Astrocyte of the hippocampus (primary cell): Measurements from ENCODE around the gene MT1B.
"Not testable (repeated sequence)": the region's sequence is repeated elsewhere in the genome, so short reads cannot be mapped to it uniquely, and the experiment has no call there.

Experiments
- DNase-seq: peaks from one replicate; pipeline ENCODE4 v3.0.0; 2011; ENCODE audit warnings: low read depth, low spot score

MT1B gene

DNA sequence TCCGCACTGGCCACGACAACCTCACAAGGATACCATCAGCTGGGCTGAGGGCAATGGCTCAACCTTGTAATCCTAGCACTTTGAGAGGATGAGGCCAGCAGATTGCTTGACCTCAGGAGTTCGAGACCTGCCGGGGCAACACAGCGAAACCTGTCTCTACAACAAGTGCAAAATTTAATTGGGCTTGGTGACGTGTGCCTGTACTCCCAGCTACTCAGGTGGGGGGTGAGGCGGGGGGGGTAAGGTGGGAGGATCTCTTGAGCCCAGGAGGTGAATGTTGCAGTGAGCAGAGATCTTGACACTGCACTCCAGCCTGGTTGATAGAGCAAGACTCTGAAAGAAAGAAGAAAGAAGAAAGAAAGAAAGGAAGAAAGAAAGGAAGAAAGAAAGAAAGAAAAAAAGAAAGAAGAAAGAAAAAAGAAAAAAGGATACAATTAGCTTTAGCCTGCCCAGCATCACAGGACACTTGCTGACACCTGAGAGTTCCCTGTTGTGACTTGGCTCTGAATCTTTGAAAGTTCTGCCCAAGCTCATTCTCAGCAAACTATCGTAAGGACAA is 31.3 kb upstream of the MT1B start:
- DNase-seq, result no peak

DNA sequence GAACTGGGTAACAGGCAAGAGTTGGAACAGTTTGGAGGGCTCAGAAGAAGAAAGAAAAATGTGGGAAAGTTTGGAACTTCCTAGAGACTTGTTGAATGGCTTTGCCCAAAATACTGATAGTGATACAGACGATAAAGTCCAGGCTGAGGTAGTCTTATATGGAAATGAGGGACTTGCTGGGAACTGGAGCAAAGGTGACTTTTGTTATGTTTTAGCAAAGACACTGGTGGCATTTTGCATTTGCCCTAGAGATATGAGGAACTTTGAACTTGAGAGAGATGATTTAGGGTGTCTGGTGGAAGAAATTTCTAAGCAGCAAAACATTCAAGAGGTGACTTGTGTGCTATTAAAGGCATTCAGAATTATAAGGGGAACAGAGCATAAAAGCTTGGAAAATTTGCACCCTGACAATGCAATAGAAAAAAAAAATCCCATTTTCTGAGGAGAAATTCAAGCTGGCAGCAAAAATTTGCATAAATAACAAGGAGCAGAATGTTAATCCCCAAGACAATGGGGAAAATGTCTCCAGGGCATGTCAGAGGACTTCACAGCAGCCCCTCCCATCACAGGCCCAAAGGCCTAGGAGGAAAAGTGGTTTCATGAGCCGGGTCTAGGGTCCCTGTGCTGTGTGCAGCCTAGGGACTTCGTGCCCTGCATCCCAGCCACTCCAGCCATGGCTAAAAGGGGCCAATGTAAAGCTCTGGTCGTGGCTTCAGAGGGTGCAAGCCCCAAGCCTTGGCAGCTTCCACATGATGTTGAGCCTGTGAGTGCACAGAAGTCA is 29.8 kb upstream of the MT1B start:
- DNase-seq, result not testable (repeated sequence)

DNA sequence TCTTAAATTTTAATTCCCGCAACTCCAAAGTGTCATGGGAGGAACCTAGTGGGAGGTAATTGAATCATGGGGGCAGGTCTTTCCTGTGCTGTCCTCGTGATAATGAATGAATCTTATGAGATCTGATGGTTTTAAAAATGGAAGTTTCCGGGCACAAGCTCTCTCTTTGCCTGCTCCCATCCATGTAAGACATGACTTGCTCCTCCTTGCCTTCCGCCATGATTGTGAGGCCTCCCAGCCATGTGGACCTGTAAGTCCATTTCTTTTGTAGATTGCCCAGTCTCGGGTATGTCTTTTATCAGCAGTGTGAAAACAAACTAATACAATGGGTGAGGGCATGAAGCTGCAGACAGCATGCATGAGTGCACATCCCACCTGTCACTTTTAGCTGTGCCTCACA is 28.5 kb upstream of the MT1B start:
- not testable (repeated sequence) for DNase-seq

DNA sequence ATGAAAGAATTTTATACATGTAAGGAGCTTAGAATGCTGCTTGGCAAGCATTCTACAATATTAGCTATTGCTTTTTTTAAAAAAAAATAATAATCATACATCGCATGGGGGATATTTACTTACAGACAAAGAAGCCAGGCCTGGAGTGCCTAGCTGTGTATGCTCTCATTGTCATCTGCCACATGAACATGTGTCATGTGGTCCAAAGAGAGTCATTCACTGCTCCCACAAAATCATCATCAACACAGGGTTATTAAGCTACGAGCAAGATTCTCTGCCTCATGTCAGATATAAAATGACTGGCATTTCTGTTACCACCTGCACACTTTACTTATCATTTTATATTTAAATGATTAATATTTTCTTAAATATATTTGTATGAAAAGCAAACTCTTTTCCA is 28.0 kb upstream of the MT1B start:
- no peak for DNase-seq

DNA sequence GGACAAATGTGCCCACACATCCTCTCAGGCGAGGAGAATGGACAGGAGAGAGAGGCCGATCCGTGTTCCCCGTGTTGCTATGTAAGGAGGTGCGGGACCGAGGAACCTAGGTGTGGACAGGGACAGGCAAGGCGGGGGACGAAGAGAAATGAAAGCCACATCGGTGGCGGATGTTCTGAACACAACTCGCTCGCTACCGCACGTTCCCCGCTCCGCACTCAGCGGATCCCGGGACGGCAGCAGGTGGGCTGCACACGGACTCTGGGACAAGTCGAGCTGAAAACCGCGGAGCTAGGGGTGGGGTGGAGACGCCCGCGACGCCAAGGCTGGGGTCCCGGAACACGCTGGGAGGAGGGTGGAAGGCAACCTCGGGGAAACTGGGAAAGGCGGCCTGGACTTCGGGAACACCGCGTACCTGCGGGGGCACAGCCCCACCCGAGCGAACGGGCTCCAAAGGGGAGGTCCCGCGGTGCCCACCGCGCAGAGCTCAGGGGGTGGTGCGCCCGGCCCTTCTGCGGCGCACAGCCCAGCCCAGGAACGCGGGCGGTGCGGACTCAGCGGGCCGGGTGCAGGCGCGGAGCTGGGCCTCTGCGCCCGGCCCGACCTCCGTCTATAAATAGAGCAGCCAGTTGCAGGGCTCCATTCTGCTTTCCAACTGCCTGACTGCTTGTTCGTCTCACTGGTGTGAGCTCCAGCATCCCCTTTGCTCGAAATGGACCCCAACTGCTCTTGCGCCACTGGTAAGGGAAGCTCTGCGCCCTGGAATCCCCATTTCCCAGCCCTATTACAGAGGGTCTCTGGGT is 26.3 kb upstream of the MT1B start, which contains the start of gene MT1E:
Gene MT1E, plus strand, starts transcription at position 642 of the 803 bp plus-strand sequence. Its CDS starts 71 bp downstream, at position 713.
- DNase-seq, result peak; percentile 81

DNA sequence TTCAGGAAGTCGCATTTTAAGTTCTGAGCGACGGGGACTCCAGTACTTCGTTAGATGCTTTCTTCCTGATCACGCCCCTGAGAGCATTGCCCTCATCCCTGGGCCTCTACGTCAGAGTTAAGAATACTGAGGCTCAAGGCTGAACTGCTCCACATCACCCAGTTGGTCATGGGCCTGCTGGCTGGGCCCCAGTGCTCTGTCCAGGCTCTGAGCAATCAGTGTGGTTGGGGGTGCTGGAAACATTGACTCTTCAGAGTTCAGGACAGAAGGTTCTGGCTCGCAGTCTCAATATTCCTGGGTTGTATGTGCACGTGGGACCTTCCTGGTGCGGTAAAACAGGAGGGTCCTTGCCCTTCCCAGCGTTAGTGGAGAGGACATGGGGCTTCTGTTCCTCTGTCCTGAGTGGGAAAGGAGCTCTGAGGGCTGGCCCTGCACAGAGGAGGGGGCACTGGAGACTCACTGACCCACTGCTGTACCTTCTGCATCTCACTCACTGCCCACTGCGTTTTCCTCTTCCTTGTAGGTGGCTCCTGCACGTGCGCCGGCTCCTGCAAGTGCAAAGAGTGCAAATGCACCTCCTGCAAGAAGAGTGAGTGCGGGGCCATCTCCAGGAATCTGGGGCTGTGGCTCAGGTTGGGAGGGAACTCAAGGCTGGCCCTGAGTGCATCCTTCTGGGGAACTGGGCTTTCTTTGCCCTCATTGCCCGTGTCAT is 25.6 kb upstream of the MT1B start:
- DNase-seq, result peak; percentile 73

DNA sequence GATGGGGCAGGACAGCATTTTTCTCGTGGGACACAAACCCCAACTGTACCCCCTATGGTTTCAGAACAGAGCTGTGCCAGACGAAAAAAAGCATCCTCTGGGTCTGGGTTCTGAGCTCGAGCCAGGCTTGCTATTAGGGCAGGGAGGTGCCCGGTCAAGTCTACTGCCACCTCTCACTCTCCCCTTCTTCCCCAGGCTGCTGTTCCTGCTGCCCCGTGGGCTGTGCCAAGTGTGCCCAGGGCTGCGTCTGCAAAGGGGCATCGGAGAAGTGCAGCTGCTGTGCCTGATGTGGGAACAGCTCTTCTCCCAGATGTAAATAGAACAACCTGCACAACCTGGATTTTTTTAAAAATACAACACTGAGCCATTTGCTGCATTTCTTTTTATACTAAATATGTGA is 25.0 kb upstream of the MT1B start:
- DNase-seq, result no peak

DNA sequence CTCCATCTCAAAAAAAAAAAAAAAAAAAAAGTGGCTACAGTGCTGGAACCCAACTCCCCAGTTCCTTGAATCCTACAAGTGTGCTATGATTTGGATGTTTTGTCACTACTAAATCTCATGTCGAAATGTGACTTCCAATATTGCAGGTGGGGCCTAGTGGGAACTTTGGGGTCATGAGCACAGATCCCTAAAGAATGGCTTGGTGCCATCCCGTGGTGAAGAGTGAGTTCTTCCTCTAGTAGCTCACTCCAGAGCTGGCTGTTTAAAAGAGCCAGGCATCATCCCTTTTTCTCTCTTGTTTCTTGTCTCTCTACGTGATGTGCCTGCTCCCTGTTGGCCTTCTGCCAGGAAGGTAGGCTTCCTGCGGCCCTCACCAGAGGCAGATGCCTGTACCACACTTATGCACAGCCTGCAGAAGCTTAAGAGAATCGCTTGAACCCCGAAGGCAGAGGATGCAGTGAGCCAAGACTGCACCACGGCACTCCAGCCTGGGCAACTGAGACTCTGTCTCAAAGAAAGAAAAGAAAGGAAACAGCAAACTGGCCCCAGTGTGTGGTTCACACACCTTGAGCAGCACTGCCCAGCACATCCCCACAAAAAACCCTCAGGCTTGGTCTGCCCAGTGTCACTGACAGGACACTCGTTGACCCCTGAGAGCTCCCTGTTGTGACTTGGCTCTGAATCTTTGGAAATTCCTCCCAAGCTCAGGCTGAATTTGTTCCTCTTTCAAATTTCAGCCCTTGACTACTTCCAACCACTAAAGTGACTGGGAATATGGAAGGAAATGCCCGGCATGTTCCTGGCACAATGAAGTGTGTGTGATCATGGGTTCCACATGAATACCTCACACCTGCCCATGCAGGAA is 23.0 kb upstream of the MT1B start:
- no peak for DNase-seq

DNA sequence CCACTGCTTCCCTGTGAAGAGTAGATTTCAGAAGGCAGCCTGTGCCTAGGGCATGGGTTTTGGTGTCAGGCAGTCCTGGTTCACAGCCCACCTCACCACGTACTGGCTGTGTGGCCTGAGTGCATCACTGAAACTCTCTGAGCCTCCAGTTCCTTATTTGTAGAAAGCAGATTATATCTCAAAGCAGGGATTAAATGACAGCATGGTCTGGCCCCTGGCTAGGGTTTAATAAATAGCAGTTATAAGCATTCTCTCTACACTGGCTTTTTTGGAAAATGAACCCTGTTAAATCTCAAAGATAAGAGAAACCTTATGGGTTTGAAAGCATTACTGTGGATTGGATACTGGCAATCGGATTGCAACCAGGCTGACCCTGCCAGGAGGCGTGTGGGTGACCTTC is 22.2 kb upstream of the MT1B start:
- no peak for DNase-seq

DNA sequence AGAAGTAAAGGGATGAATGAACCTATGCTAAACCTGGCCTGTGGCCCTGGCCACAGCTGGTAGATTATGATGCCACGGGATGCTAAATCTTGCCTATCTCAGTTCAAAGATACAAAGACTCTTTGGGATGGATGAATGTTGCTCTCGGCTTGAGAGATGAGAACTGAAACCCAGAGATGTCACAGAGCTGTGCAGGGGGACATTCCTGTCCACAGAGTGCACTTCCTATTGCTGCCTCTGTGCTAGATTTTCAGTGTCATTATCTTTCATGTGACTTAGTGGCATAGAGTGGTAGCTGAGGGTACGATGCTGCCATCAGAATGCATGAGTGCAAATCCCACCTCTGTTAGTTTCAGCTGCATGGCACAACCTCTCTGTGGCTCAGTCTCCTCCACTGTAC is 21.6 kb upstream of the MT1B start:
- no peak for DNase-seq

DNA sequence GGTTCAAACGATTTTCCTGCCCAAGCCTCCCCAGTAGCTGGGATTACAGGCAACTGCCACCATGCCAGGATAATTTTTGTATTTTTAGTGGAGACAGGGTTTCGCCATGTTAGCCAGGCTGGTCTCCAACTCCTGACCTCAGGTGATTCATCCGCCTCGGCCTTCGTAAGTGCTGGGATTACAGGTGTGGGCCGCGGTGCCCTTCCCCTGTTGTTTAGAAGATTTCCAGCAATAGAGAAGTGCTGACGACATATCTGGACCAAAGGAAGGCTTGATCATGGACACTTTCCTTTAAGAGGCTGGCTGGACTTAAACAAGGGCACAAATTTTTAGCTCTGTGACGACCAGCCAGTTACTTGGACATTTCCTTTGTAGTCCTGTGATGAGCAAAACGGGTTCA is 20.5 kb upstream of the MT1B start:
- DNase-seq, result no peak

DNA sequence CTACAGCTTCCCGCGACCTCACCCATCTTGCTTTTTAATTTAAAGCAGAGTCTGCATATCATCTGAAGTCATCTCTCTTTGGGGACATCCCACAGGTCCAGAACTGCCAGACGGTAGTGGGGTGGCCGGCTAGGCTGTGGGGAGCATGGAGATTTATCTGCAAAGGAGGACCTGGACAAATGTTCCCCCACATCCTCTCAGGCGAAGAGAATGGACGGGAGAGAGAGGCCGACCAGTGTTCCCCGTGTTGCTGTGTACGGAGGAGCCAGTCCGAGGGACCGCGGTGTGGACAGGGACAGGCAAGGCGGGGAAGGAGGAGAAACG is 19.9 kb upstream of the MT1B start:
- DNase-seq, result no peak

DNA sequence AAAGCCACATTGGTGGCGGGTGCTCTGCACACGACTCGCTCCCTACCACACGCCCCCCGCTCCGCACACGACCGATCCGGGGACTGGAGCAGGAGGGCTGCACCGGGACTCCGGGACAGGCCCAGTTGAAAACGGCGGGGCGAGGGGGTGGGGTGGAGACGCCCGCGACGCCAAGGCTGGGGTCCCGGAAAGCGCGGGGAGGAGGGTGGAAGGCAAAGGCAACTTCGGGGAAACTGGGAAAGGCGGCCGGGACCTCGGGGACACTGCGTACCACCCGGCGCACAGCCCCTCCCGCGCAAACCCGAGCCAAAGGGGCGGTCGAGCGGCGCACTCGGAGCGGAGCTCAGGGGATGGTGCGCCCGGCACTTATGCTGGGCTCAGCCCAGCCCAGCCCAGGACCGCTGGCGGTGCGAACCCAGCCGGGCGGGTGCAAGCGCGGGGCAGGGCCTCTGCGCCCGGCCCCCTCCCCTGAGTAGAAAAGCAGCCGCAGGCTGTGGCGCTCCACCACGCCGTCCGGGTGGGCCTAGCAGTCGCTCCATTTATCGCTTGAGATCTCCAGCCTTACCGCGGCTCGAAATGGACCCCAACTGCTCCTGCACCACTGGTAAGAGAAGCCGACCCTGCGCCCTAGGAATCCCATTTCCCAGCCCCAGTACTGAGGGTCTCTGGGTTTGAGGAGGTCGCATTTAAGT is 19.4 kb upstream of the MT1B start, which contains the start of gene MT1M:
Gene MT1M, plus strand, starts transcription at position 504 of the 692 bp plus-strand sequence. Its CDS starts 73 bp downstream, at position 577.
- peak; percentile 45 for DNase-seq

DNA sequence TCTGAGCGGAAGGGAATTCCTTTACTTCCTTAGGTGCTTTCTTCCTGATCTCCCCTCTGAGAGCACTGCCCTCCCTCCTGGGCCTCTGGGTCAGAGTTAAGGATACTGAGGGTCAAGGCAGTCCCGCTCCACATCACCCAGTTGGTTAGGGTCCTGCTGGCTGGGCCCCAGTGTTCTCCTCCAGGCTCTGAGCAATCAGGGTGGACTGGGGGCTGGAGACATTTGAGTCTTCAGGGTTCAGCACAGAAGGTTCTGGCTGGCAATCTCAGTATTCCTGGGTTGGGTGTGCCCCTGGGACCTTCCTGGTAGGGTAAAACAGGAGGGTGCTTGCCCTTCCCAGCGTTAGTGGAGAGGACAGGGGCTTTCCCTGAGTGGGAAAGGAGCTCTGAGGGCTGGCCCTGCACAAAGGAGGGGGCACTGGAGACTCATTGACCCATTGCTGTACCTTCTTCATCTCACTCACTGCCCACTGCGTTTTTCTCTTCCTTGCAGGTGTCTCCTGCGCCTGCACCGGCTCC is 18.8 kb upstream of the MT1B start:
- no peak for DNase-seq

DNA sequence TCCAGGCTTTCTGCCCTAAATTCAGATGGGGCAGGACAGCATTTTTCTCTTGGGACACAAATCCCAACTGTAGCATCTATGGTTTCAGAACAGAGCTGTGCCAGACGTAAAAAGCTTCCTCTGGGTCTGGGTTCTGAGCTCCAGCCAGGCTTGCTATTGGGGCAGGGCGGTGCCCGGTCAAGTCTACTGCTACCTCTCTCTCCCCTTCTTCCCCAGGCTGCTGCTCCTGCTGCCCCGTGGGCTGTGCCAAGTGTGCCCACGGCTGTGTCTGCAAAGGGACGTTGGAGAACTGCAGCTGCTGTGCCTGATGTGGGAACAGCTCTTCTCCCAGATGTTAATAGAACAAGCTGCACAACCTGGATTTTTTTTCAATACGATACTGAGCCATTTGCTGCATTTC is 18.2 kb upstream of the MT1B start:
- DNase-seq, result no peak

DNA sequence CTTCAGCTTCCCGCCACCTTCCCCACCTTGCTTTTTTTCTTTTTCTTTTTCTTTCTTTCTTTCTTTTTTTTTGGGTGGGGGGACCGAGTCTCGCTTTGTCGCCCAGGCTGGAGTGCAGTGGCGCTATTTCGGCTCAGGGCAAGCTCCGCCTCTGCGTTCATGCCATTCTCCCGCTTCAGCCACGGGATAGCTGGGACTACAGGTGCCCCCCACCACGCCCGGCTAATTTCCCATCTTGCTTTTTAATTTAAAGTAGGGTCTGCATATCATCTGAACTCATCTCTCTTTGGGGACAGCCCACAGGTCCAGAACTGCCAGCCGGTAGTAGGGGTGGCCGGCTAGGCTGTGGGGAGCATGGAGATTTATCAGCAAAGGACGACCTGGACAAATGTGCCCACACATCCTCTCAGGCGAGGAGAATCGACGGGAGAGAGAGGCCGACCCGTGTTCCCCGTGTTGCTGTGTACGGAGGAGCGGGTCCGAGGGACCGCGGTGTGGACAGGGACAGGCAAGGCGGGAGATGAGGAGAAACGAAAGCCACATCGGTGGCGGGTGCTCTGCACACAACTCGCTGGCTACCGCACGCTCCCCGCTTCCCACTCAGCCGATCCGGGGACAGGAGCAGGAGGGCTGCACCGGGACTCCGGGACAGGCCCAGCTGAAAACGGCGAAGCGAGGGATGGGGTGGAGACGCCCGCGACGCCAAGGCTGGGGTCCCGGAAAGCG is 16.8 kb upstream of the MT1B start:
- DNase-seq, result peak; percentile 15

DNA sequence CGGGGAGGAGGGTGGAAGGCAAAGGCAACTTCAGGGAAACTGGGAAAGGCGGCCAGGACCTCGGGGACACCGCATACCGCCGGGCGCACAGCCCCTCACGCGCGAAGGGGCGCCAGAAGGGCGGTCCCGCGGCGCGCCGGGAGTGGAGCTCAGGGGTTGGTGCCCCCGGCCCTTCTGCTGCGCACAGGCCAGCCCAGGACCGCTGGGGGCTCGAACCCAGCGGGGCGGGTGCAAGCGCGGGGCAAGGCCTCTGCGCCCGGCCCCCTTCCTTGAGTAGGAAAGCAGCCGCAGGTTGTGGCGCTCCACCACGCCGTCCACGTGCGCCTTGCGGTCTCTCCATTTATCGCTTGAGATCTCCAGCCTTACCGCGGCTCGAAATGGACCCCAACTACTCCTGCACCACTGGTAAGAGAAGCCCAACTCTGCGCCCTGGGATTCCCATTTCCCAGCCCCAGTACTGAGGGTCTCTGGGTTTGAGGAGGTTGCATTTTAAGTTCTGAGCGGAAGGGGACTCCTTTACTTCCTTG is 16.2 kb upstream of the MT1B start:
- no peak for DNase-seq

DNA sequence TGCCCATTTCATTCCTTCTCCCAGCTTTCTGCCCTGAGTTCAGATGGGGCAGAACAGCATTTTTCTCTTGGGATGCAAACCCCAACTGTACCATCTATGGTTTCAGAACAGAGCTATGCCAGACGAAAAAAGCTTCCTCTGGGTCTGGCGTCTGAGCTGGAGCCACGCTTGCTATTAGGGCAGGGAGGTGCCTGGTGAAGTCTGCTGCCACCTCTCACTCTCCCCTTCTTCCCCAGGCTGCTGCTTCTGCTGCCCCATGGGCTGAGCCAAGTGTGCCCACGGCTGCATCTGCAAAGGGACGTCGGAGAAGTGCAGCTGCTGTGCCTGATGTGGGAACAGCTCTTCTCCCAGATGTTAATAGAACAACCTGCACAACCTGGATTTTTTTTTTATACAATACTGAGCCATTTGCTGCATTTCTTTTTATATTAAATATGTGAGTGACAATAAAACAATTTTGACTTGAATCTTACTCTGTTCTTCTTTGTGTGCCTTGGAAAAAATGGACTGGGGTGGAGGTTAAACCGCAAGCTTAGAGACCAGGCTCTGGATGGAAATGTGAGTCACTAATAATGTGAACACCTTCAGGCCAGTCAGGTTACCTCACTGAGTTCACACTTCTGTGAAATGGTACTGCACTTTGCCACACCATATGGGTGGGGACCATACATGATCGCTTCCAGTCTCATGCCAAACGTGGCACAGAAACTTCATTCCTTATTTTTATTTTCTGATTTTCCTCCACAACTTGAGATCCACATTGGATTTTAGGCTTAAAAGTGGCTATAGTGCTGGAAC is 14.9 kb upstream of the MT1B start:
- no peak for DNase-seq
